ENCODE measurements around the gene ATE1. TPM values are rescaled to one million over a fixed set of nuclear protein-coding genes. Genes with fewer than 3 reads are reported as not detected.
"Not testable (repeated sequence)": the region's sequence is repeated elsewhere in the genome, so short reads cannot be mapped to it uniquely, and the experiment has no call there.

The ATE1 gene
- total RNA-seq, 3 donors from 2014 or later (not counting 1 experiment from before 2014, with no cell fraction given) = 30.4 to 40.6 (median 30.5) TPM

- no peaks in the 10 kb centered on the region for H3K27me3 ChIP-seq (ENCODE audit: control insufficient read depth, insufficient read depth, low read length)
- TF ChIP-seq CTCF (IDR thresholded peaks at IDR 0.05) = no peak
- H3K4me1 ChIP-seq (ENCODE audit: control insufficient read depth, insufficient read depth, low read length) = peaks cover 19% of the 10 kb centered on the region
- under 1% methylated on average over 101 of the region's 101 CpGs for WGBS (ENCODE audit: insufficient coverage)
- peaks cover 6% of the 10 kb centered on the region for H3K36me3 ChIP-seq (ENCODE audit: control insufficient read depth, insufficient read depth, low read length)
- peak within 1 kb of the TSS; percentile 79 for H3K27ac ChIP-seq (ENCODE audit: low read length)
- H3K27ac Mint-ChIP-seq = peak within 1 kb of the TSS; percentile 34 to 36
- H3K27me3 Mint-ChIP-seq (ENCODE audit: low read depth in 2 of 2) = no peaks in the 10 kb centered on the region
- intact Hi-C loops (cut with micrococcal nuclease) = no loop called here
- H3K9me3 ChIP-seq (ENCODE audit: control insufficient read depth, insufficient read depth, low read length) = no peaks in the 10 kb centered on the region
- no peaks in the 10 kb centered on the region for H3K36me3 Mint-ChIP-seq
- peak within 1 kb of the TSS; percentile 88 for H3K4me3 Mint-ChIP-seq
- ATAC-seq (peak; percentile 82 to 85 (median 84)), DNase-seq (peak; percentile 56 to 82)
- peaks cover 18 to 23% of the 10 kb centered on the region in 2 donors for H3K4me1 Mint-ChIP-seq
- H3K4me3 ChIP-seq (ENCODE audit: low read length) = peak within 1 kb of the TSS; percentile 68
- no peaks in the 10 kb centered on the region for H3K9me3 Mint-ChIP-seq
Measured at GRCh38 chr10:121974535-121975294, 46.9 kb upstream of the ATE1 start, which contains the start of gene NSMCE4A. NSMCE4A (minus strand) TSS chr10:121975217; CDS start chr10:121975165, 52 bp downstream.

GRCh38 chr10:121974019-121974534, 46.2 kb upstream of the ATE1 start:
- Histone ChIP-seq H3K9me3 (ENCODE audit: control insufficient read depth, insufficient read depth, low read length) (no peaks in the 10 kb centered on the region), H3K36me3 (ENCODE audit: control insufficient read depth, insufficient read depth, low read length) (peaks cover 6% of the 10 kb centered on the region), H3K4me3 (ENCODE audit: low read length) (peak overlapping the region; percentile 68), H3K27me3 (ENCODE audit: control insufficient read depth, insufficient read depth, low read length) (no peaks in the 10 kb centered on the region), H3K4me1 (ENCODE audit: control insufficient read depth, insufficient read depth, low read length) (peaks cover 19% of the 10 kb centered on the region), H3K27ac (ENCODE audit: low read length) (peak overlapping the region; percentile 11)
- Mint-ChIP-seq H3K36me3 (no peaks in the 10 kb centered on the region), H3K27me3 (ENCODE audit: low read depth in 2 of 2) (no peaks in the 10 kb centered on the region), H3K27ac (peak overlapping the region; percentile 34 to 36), H3K4me1 (peaks cover 18 to 23% of the 10 kb centered on the region in 2 donors), H3K9me3 (no peaks in the 10 kb centered on the region), H3K4me3 (peak overlapping the region; percentile 88)
- no peak for TF ChIP-seq CTCF (IDR thresholded peaks at IDR 0.05)
- ATAC-seq = peak in 1 of 3 donors; percentile 30
- DNase-seq = no peak
- WGBS (ENCODE audit: insufficient coverage) = 17% methylated on average over 21 of the region's 21 CpGs
- intact Hi-C loops (cut with micrococcal nuclease) = no loop called here

- H3K4me1 Mint-ChIP-seq = peaks cover 15 to 16% of the 10 kb centered on the region in 2 donors
- H3K4me1 ChIP-seq (ENCODE audit: control insufficient read depth, insufficient read depth, low read length); intact Hi-C loops (cut with micrococcal nuclease); H3K27me3 ChIP-seq (ENCODE audit: control insufficient read depth, insufficient read depth, low read length); H3K9me3 ChIP-seq (ENCODE audit: control insufficient read depth, insufficient read depth, low read length); H3K27ac Mint-ChIP-seq; H3K9me3 Mint-ChIP-seq; H3K27ac ChIP-seq (ENCODE audit: low read length); DNase-seq; H3K27me3 Mint-ChIP-seq (ENCODE audit: low read depth in 2 of 2); H3K4me3 ChIP-seq (ENCODE audit: low read length); H3K4me3 Mint-ChIP-seq; H3K36me3 Mint-ChIP-seq; ATAC-seq: not testable (repeated sequence)
- peaks cover 45% of the 10 kb centered on the region for H3K36me3 ChIP-seq (ENCODE audit: control insufficient read depth, insufficient read depth, low read length)
- 98% methylated on average over 8 of the region's 8 CpGs for WGBS (ENCODE audit: insufficient coverage)
Measured at GRCh38 chr10:121969086-121969485, 41.3 kb upstream of the ATE1 start.

- H3K9me3 ChIP-seq (ENCODE audit: control insufficient read depth, insufficient read depth, low read length) = no peaks in the 10 kb centered on the region
- H3K27ac ChIP-seq (ENCODE audit: low read length) = no peak overlapping the region
- H3K9me3 Mint-ChIP-seq = no peaks in the 10 kb centered on the region
- no peak for ATAC-seq
- 98% methylated on average over 3 of the region's 3 CpGs for WGBS (ENCODE audit: insufficient coverage)
- H3K27me3 ChIP-seq (ENCODE audit: control insufficient read depth, insufficient read depth, low read length) = no peaks in the 10 kb centered on the region
- no peaks in the 10 kb centered on the region for H3K4me1 Mint-ChIP-seq
- no peak for DNase-seq
- H3K4me3 ChIP-seq (ENCODE audit: low read length) = no peak overlapping the region
- intact Hi-C loops (cut with micrococcal nuclease) = no loop called here
- H3K4me3 Mint-ChIP-seq = no peak overlapping the region
- H3K27me3 Mint-ChIP-seq (ENCODE audit: low read depth in 2 of 2) = no peaks in the 10 kb centered on the region
- peaks cover 6% of the 10 kb centered on the region for H3K36me3 Mint-ChIP-seq
- H3K36me3 ChIP-seq (ENCODE audit: control insufficient read depth, insufficient read depth, low read length) = peaks cover 53% of the 10 kb centered on the region
- no peaks in the 10 kb centered on the region for H3K4me1 ChIP-seq (ENCODE audit: control insufficient read depth, insufficient read depth, low read length)
- H3K27ac Mint-ChIP-seq = no peak overlapping the region
- no peak for TF ChIP-seq CTCF (IDR thresholded peaks at IDR 0.05)
Measured at GRCh38 chr10:121965996-121966395, 38.2 kb upstream of the ATE1 start.
